GM23248 (cell line): ENCODE results near the gene GJD3. TPM values are rescaled to one million over a fixed set of nuclear protein-coding genes. Genes with fewer than 3 reads are reported as not detected.
A peak's percentile ranks its signal among the peaks of the same experiment; 100 is the strongest.
"Not testable (repeated sequence)": the region's sequence is repeated elsewhere in the genome, so short reads cannot be mapped to it uniquely, and the experiment has no call there.

ENCODE experiments used
- DNase-seq: peaks from one replicate; pipeline ENCODE4 v3.0.0-alpha.2; 2015
- H2AFZ ChIP-seq: fragments of 200-600 bp; sonication (generic); 2 replicates; pipeline ENCODE4 v1.6.1; 2016; ENCODE audit warnings: antibody characterized with exemption
- H3F3A ChIP-seq: fragments of 200-600 bp; sonication (generic); 2 replicates; pipeline ENCODE4 v1.6.1; 2016; ENCODE audit warnings: mild to moderate bottlenecking, antibody characterized with exemption, mixed run types; ENCODE audit not compliant: insufficient read depth
- H3K27ac ChIP-seq: fragments of 200-600 bp; sonication (generic); 2 replicates; pipeline ENCODE4 v1.5.1; 2016; ENCODE audit warnings: mild to moderate bottlenecking
- H3K27me3 ChIP-seq: fragments of 200-600 bp; sonication (generic); replicated peaks from 2 replicates; pipeline ENCODE4 v1.6.1; 2016; ENCODE audit warnings: mild to moderate bottlenecking; ENCODE audit not compliant: insufficient read depth
- H3K36me3 ChIP-seq: fragments of 200-600 bp; sonication (generic); 2 replicates; pipeline ENCODE4 v1.6.1; 2016; ENCODE audit warnings: low read depth, mild to moderate bottlenecking
- H3K4me1 ChIP-seq: fragments of 200-600 bp; sonication (generic); 2 replicates; pipeline ENCODE4 v1.6.1; 2016; ENCODE audit warnings: mild to moderate bottlenecking; ENCODE audit not compliant: insufficient read depth
- H3K4me2 ChIP-seq: fragments of 200-600 bp; sonication (generic); one replicate; pipeline ENCODE4 v1.6.1; 2016; ENCODE audit warnings: mild to moderate bottlenecking; ENCODE audit not compliant: unreplicated experiment
- H3K4me3 ChIP-seq: fragments of 200-600 bp; sonication (generic); 2 replicates; pipeline ENCODE4 v1.5.1; 2016; ENCODE audit warnings: mild to moderate bottlenecking
- H3K79me2 ChIP-seq: fragments of 200-600 bp; sonication (generic); 2 replicates; pipeline ENCODE4 v1.6.1; 2016; ENCODE audit warnings: mild to moderate bottlenecking; ENCODE audit not compliant: insufficient read depth
- H3K9ac ChIP-seq: fragments of 200-600 bp; sonication (generic); 2 replicates; pipeline ENCODE4 v1.6.1; 2016; ENCODE audit warnings: mild to moderate bottlenecking
- H3K9me2 ChIP-seq: fragments of 200-600 bp; sonication (generic); 2 replicates; pipeline ENCODE4 v1.6.1; 2016; ENCODE audit warnings: mixed run types, mild to moderate bottlenecking, moderate library complexity; ENCODE audit not compliant: insufficient read depth
- H3K9me3 ChIP-seq: fragments of 200-600 bp; sonication (generic); one replicate; pipeline ENCODE4 v1.6.1; 2017; ENCODE audit warnings: low read depth
- H4K20me1 ChIP-seq: fragments of 200-600 bp; sonication (generic); 2 replicates; pipeline ENCODE4 v1.6.0; 2016; ENCODE audit not compliant: insufficient read depth
- EZH2 ChIP-seq: fragments of 200-600 bp; sonication (generic); IDR thresholded peaks from 2 replicates; pipeline ENCODE4 v1.6.1; 2018; ENCODE audit warnings: antibody characterized with exemption, mild to moderate bottlenecking; ENCODE audit not compliant: insufficient read depth, poor library complexity, severe bottlenecking
- EZH2phosphoT487 ChIP-seq: fragments of 200-600 bp; sonication (generic); IDR thresholded peaks from 2 replicates; pipeline ENCODE4 v1.6.1; 2018; ENCODE audit warnings: antibody characterized with exemption, moderate library complexity, mild to moderate bottlenecking, low read depth; ENCODE audit not compliant: insufficient read depth
- WGBS, 2 experiments: methylation state at CpG; one replicate each; pipeline ENCODE4 v1.1.6; 2015 to 2017; ENCODE audit warnings: low lambda C conversion rate in 2 of 2, low coverage in 1 of 2; ENCODE audit errors: missing lambda C conversion rate in 2 of 2; 5-methylcytosine and 5-hydroxymethylcytosine counted together
- in situ Hi-C: fragments of 300-500 bp; cut with MboI; formaldehyde crosslinking; loops from 2 replicates; pipeline ENCODE4 v1.15.0; 2020
- polyA plus RNA-seq: library from polyadenylated mRNA; unstranded; fragments of >200 nt; fragmentation: Nextera tagmentation; extraction: Ambion mirVana; gene quantifications from 2 replicates; pipeline ENCODE4 v1.2.1, GENCODE V29; 2016
- total RNA-seq: library from RNA; depleted of rRNA; stranded (reverse); fragments of >200 nt; shearing (Covaris generic); gene quantifications from 2 replicates; pipeline ENCODE4 v1.2.3, GENCODE V29; 2014

Gene GJD3
- total and polyA plus RNA-seq, 2 experiments from 2014 or later = 1.2 to 2.0 TPM

DNA sequence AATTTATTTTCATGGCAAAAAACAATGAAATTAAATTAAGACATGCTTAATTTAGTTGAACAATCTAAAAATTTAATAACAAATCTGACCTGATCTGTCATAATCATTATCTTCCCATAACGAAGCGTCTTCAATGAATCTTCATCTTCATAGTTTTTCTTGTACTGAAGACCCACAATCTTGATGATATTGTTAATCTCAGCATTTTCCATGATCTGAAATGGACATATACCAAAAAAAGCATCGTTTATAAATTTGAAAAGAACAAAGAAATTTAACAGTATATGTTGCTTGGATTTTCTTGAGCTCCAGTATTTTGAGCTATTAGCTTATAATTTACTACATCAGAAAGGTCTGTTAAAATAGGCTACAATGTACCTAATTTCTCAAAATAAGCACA is 42.9 kb upstream of the GJD3 start:
- peaks cover 15% of the 10 kb centered on the region; the same call in 1 of the 2 replicates for H3F3A ChIP-seq
- H3K4me2 ChIP-seq = no peak overlapping the region
- WGBS, 2 experiments = 99 to 100% methylated on average over 3 of the region's 3 CpGs
- no peaks in the 10 kb centered on the region for H4K20me1 ChIP-seq
- no peak overlapping the region for H3K4me3 ChIP-seq
- H3K9me2 ChIP-seq = no peaks in the 10 kb centered on the region
- TF ChIP-seq EZH2 (no peak), EZH2phosphoT487 (no peak)
- H3K9ac ChIP-seq = no peak overlapping the region
- H3K27me3 ChIP-seq = no peaks in the 10 kb centered on the region
- no peak for DNase-seq
- no peaks in the 10 kb centered on the region for H3K4me1 ChIP-seq
- no peak overlapping the region for H3K27ac ChIP-seq
- H3K36me3 ChIP-seq = no peaks in the 10 kb centered on the region
- H2AFZ ChIP-seq = peak overlapping the region; percentile 6; the same call in 1 of the 2 replicates
- in situ Hi-C loops = no loop called here
- no peaks in the 10 kb centered on the region for H3K9me3 ChIP-seq
- peaks cover 24% of the 10 kb centered on the region for H3K79me2 ChIP-seq

DNA sequence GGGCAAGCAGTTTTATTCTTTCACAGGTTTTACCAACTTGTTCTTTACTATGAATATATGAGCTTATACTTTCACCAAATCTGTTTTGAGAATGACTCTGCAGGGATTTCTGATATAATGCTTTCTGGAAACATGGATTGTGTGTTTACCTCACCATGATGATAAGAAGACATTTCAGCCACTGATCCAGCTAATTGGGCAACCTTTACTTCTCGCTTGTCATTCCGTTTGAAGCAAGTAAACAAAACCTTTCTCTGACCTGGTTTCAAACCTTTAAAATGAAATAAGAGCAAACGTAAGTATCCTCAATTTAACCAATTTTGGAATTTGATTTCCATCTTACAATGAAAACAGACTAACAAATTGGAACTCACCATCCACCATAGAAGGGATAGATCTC is 39.5 kb upstream of the GJD3 start:
- Histone ChIP-seq H3K4me2 (no peak overlapping the region), H3K79me2 (peaks cover 7% of the 10 kb centered on the region; the same call in 1 of the 2 replicates), H3K27me3 (no peaks in the 10 kb centered on the region), H3K9me3 (no peaks in the 10 kb centered on the region), H3F3A (peaks cover 24% of the 10 kb centered on the region), H3K4me1 (no peaks in the 10 kb centered on the region), H3K9me2 (no peaks in the 10 kb centered on the region), H3K4me3 (no peak overlapping the region), H2AFZ (peak overlapping the region; percentile 44; the same call in 1 of the 2 replicates), H3K9ac (no peak overlapping the region), H4K20me1 (no peaks in the 10 kb centered on the region), H3K36me3 (no peaks in the 10 kb centered on the region), H3K27ac (no peak overlapping the region)
- DNase-seq = no peak
- 96 to 98% methylated on average over 3 of the region's 3 CpGs for WGBS, 2 experiments
- TF ChIP-seq EZH2 (no peak), EZH2phosphoT487 (no peak)
- in situ Hi-C loops = no loop called here

DNA sequence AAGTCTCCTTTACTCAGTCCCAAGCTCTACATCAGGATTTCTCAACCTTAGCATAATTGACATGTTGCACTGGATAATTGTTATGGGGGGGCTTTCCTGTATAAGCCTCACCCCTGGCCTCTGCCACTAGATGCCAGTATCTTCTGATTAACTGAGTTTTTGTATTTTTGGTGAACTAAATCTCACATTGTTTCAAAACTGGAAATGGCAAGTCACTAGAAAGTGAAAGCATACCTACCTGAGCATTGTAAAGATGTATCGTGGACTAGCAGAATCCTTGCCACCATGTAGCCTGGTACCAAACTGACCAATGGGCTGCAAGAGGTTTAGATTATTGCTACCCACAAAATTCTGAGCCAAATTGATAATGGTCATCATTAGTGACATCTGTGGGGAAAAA is 38.1 kb upstream of the GJD3 start:
- Histone ChIP-seq H3K36me3 (no peaks in the 10 kb centered on the region), H3K79me2 (no peaks in the 10 kb centered on the region), H3K9me3 (no peaks in the 10 kb centered on the region), H3K4me2 (no peak overlapping the region), H3K27me3 (no peaks in the 10 kb centered on the region), H3K9me2 (no peaks in the 10 kb centered on the region), H3K27ac (no peak overlapping the region), H3K4me1 (no peaks in the 10 kb centered on the region), H3K4me3 (no peak overlapping the region), H3F3A (peaks cover 24% of the 10 kb centered on the region), H2AFZ (peak overlapping the region; percentile 24), H4K20me1 (no peaks in the 10 kb centered on the region), H3K9ac (no peak overlapping the region)
- no peak for TF ChIP-seq EZH2phosphoT487
- no peak for TF ChIP-seq EZH2
- WGBS, 2 experiments = 100% methylated on average over 1 of the region's 1 CpG
- in situ Hi-C loops = no loop called here
- no peak for DNase-seq

DNA sequence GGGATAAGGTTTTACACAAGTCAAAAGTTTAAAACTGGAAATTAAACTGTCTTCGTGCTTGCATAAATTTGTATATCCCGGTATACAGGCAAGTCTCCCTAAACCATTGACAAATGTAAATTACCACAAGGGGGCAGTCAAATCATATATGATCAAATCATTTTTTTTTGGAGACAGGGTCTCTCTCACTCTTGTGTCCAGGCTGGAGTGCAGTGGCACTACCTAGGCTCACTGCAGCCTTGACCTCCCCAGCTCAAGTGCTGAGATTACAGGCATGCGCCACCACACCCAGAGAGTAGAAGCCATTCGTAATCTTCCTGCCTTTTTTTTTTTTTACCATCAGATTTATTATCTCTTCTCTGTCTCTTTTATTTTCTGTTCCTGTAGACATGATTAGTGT is 34.6 kb upstream of the GJD3 start:
- peak; percentile 76 for DNase-seq
- no peaks in the 10 kb centered on the region for H4K20me1 ChIP-seq
- no peaks in the 10 kb centered on the region for H3K9me2 ChIP-seq
- peaks cover 25% of the 10 kb centered on the region for H3F3A ChIP-seq
- in situ Hi-C loops = no loop called here
- H3K36me3 ChIP-seq = peaks cover 5% of the 10 kb centered on the region; the same call in 1 of the 2 replicates
- no peaks in the 10 kb centered on the region for H3K79me2 ChIP-seq
- TF ChIP-seq EZH2phosphoT487 (no peak), EZH2 (no peak)
- 53 to 63% methylated on average over 4 of the region's 4 CpGs for WGBS, 2 experiments
- H3K27me3 ChIP-seq = no peaks in the 10 kb centered on the region
- H3K9me3 ChIP-seq = no peaks in the 10 kb centered on the region
- peak overlapping the region; percentile 2 for H3K4me2 ChIP-seq
- H3K4me1 ChIP-seq = no peaks in the 10 kb centered on the region
- H3K9ac ChIP-seq = peak overlapping the region; percentile 11; the same call in 1 of the 2 replicates
- H3K4me3 ChIP-seq = no peak overlapping the region
- H2AFZ ChIP-seq = peak overlapping the region; percentile 46
- H3K27ac ChIP-seq = no peak overlapping the region

DNA sequence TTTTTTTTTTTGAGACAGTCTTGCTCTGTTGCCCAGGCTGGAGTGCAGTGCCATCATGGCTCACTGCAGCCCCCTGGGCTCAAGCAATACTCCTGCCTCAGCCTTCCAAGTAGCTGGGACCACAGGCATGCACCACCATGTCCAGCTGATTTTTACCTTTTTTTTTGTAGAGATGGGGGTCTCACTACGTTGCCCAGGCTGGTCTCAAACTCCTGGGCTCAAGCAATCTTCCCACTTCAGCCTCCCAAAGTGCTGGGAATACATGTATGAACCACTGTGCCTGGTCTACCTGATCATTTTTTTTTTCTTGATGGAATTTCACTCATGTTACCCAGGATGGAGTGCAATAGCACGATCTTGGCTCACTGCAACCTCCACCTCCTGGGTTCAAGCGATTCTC is 22.0 kb upstream of the GJD3 start:
- WGBS, 2 experiments = 100% methylated on average over 3 of the region's 3 CpGs
- H3K79me2 ChIP-seq, H4K20me1 ChIP-seq, H3K27ac ChIP-seq, H3K27me3 ChIP-seq, H3K9me2 ChIP-seq, H3K9me3 ChIP-seq, H2AFZ ChIP-seq, H3K4me2 ChIP-seq, H3K9ac ChIP-seq, H3K4me1 ChIP-seq, H3K4me3 ChIP-seq, in situ Hi-C loops, DNase-seq: not testable (repeated sequence)
- H3F3A ChIP-seq = peaks cover 29% of the 10 kb centered on the region; the same call in 1 of the 2 replicates
- H3K36me3 ChIP-seq = peaks cover 16% of the 10 kb centered on the region; the same call in 1 of the 2 replicates
